K562 (cell line): ENCODE measurements around the gene SLC25A34. TPM values are rescaled to one million over a fixed set of nuclear protein-coding genes. Genes with fewer than 3 reads are reported as not detected.

Experiments
- HES1 ChIP-seq: fragments of 450-650 bp; IDR thresholded peaks from 2 replicates; pipeline ENCODE4 v1.6.1; 2016; ENCODE audit warnings: low read depth, mild to moderate bottlenecking, moderate library complexity
- MTA1 ChIP-seq: fragments of 450-650 bp; IDR thresholded peaks from 2 replicates; pipeline ENCODE4 v1.6.1; 2017; ENCODE audit warnings: borderline replicate concordance
- MTA3 ChIP-seq: fragments of 450-650 bp; formaldehyde crosslinking; IDR thresholded peaks from 2 replicates; pipeline ENCODE4 v1.6.1; 2017; ENCODE audit warnings: mild to moderate bottlenecking, borderline replicate concordance
- NR4A1 ChIP-seq, 2 experiments: fragments of 250-450 bp in 1 of 2; fragments of 450-650 bp in 1 of 2; sonication (Bioruptor Pico) in 1 of 2; IDR thresholded peaks; 2 replicates each; pipeline versions ENCODE4 v1.4.0 to v1.6.1; 2016 to 2020; ENCODE audit warnings: mild to moderate bottlenecking in 2 of 2, missing compliant biosample characterization in 1 of 2, missing genetic modification characterization in 1 of 2, moderate library complexity in 1 of 2
- polyA plus RNA-seq, 8 experiments: library from polyadenylated mRNA; depleted of rRNA in 4 of 8; stranded (reverse) in 5 of 8; unstranded in 3 of 8; fragments of >200 nt; fragmentation: Nextera tagmentation in 2 of 8; fragmentation: Illumina TruSeq in 1 of 8; extraction: Ambion mirVana in 2 of 8; extraction: Trizol in 1 of 8; gene quantifications; 2 replicates each; pipeline versions ENCODE4 v1.2.1 to v1.2.3, GENCODE V29; 2011 to 2014; ENCODE audit warnings: inconsistent platforms in 1 of 8, missing spikeins in 1 of 8
- total RNA-seq, 7 experiments: library from RNA; depleted of rRNA in 6 of 7; stranded (reverse); fragments of >200 nt in 6 of 7; fragmentation: Illumina TruSeq in 2 of 7; extraction: Trizol in 2 of 7; gene quantifications; 2 replicates each; pipeline versions ENCODE4 v1.2.1 to v1.2.3, GENCODE V29; 2011 to 2021; ENCODE audit warnings: low replicate concordance in 1 of 7
- TF ChIP-seq, protein P1 (sequence below): fragments of 450-650 bp; IDR thresholded peaks from 2 replicates; pipeline ENCODE4 v1.7.0; 2016; ENCODE audit warnings: borderline replicate concordance

Gene SLC25A34
- total and polyA plus RNA-seq, 9 of the 15 experiments (the other 6 are each of a cell fraction or from before 2014, with no cell fraction given), result 0.01 to 0.57 (median 0.16) TPM

GRCh38 chr1:15740924-15741850, 5.1 kb downstream of the SLC25A34 start (continued):
- TF ChIP-seq, protein P1, sequence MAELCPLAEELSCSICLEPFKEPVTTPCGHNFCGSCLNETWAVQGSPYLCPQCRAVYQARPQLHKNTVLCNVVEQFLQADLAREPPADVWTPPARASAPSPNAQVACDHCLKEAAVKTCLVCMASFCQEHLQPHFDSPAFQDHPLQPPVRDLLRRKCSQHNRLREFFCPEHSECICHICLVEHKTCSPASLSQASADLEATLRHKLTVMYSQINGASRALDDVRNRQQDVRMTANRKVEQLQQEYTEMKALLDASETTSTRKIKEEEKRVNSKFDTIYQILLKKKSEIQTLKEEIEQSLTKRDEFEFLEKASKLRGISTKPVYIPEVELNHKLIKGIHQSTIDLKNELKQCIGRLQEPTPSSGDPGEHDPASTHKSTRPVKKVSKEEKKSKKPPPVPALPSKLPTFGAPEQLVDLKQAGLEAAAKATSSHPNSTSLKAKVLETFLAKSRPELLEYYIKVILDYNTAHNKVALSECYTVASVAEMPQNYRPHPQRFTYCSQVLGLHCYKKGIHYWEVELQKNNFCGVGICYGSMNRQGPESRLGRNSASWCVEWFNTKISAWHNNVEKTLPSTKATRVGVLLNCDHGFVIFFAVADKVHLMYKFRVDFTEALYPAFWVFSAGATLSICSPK, result no peak
- no peak for TF ChIP-seq HES1
- peak; percentile 46; the same call in 1 of the 2 replicates for TF ChIP-seq MTA3
- TF ChIP-seq MTA1, result no peak
- TF ChIP-seq NR4A1 (CRISPR knock-in tag; IDR thresholded peaks at IDR 0.05), result no peak
- no peak for TF ChIP-seq NR4A1 (tag; IDR thresholded peaks at IDR 0.05)
